ENCODE measurements around the gene PIWIL1.

The PIWIL1 gene

DNA sequence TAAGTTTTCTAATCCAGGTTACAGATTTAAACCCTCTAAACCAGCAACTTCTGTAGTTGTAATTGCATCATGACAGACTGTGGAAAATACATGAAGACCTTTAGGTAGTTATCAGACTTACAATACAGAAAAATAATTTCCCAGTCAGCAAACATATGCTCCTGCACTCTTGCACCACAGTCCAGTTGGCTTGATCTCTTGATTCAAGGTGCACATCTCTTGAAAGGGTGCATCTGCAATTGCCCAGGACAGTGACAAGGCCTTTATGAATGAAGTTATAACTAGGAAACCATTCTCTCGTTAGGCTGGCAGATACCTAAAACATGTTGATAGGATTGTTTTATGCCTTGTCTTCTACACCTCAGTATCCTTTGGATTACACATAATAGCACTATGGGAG is 7.6 kb downstream of the PIWIL1 start:
- Histone ChIP-seq H3K9me3 (ENCODE audit: insufficient read depth, low read length) (no peaks in the 10 kb centered on the region), H3K4me3 (ENCODE audit: insufficient read depth, low read length, poor library complexity, severe bottlenecking) (no peak overlapping the region), H3K27me3 (ENCODE audit: low read length) (no peaks in the 10 kb centered on the region), H3K27ac (ENCODE audit: low read depth, low read length) (no peak overlapping the region), H3K9ac (ENCODE audit: low read length) (no peak overlapping the region), H3F3A (ENCODE audit: insufficient read depth) (no peaks in the 10 kb centered on the region), H3K36me3 (ENCODE audit: low read length) (no peaks in the 10 kb centered on the region), H3K4me2 (ENCODE audit: low read depth, low read length, poor library complexity, severe bottlenecking) (no peak overlapping the region), H4K20me1 (ENCODE audit: low read depth, low read length) (no peaks in the 10 kb centered on the region), H3K9me2 (replicated peaks; ENCODE audit: insufficient read depth, low read length) (no peaks in the 10 kb centered on the region), H3K79me2 (ENCODE audit: insufficient read depth, low read length) (no peaks in the 10 kb centered on the region), H2AFZ (ENCODE audit: low read depth, low read length, severe bottlenecking) (no peak overlapping the region)
- no peak for TF ChIP-seq EZH2phosphoT487 (conservative IDR thresholded peaks at IDR 0.05; ENCODE audit: low read length)
- TF ChIP-seq, protein P1, sequence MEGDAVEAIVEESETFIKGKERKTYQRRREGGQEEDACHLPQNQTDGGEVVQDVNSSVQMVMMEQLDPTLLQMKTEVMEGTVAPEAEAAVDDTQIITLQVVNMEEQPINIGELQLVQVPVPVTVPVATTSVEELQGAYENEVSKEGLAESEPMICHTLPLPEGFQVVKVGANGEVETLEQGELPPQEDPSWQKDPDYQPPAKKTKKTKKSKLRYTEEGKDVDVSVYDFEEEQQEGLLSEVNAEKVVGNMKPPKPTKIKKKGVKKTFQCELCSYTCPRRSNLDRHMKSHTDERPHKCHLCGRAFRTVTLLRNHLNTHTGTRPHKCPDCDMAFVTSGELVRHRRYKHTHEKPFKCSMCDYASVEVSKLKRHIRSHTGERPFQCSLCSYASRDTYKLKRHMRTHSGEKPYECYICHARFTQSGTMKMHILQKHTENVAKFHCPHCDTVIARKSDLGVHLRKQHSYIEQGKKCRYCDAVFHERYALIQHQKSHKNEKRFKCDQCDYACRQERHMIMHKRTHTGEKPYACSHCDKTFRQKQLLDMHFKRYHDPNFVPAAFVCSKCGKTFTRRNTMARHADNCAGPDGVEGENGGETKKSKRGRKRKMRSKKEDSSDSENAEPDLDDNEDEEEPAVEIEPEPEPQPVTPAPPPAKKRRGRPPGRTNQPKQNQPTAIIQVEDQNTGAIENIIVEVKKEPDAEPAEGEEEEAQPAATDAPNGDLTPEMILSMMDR (IDR thresholded peaks at IDR 0.05; ENCODE audit: insufficient read depth, low read length, poor library complexity, severe bottlenecking) = no peak

DNA sequence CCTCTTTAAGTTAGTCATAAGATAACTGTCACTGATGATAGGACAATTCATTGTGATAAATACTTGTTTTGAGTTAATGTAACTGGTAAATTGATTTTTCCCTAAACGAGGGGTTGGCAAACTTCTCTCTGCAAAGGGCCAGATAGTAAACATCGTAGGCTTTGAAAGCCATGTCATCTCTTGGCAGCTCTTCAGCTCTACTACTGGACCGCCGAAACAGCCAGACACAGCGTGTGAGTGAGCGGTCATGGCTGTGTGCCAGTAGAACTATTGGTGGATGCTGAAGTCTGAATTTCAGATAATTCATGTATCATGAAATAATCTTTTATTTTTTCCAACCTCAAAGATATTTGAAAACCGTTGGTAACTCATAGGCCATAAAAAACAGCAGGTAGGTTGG is 9.9 kb downstream of the PIWIL1 start:
- no peaks in the 10 kb centered on the region for H3K9me2 ChIP-seq (replicated peaks; ENCODE audit: insufficient read depth, low read length)
- H3K27me3 ChIP-seq (ENCODE audit: low read length) = no peaks in the 10 kb centered on the region
- H3F3A ChIP-seq (ENCODE audit: insufficient read depth) = no peaks in the 10 kb centered on the region
- no peak overlapping the region for H3K9ac ChIP-seq (ENCODE audit: low read length)
- H4K20me1 ChIP-seq (ENCODE audit: low read depth, low read length) = no peaks in the 10 kb centered on the region
- no peaks in the 10 kb centered on the region for H3K36me3 ChIP-seq (ENCODE audit: low read length)
- no peak overlapping the region for H2AFZ ChIP-seq (ENCODE audit: low read depth, low read length, severe bottlenecking)
- no peak overlapping the region for H3K27ac ChIP-seq (ENCODE audit: low read depth, low read length)
- TF ChIP-seq, protein P1 (IDR thresholded peaks at IDR 0.05; ENCODE audit: insufficient read depth, low read length, poor library complexity, severe bottlenecking) = no peak
- no peak for TF ChIP-seq EZH2phosphoT487 (conservative IDR thresholded peaks at IDR 0.05; ENCODE audit: low read length)
- no peak overlapping the region for H3K4me2 ChIP-seq (ENCODE audit: low read depth, low read length, poor library complexity, severe bottlenecking)
- no peaks in the 10 kb centered on the region for H3K79me2 ChIP-seq (ENCODE audit: insufficient read depth, low read length)
- no peaks in the 10 kb centered on the region for H3K9me3 ChIP-seq (ENCODE audit: insufficient read depth, low read length)
- no peak overlapping the region for H3K4me3 ChIP-seq (ENCODE audit: insufficient read depth, low read length, poor library complexity, severe bottlenecking)

DNA sequence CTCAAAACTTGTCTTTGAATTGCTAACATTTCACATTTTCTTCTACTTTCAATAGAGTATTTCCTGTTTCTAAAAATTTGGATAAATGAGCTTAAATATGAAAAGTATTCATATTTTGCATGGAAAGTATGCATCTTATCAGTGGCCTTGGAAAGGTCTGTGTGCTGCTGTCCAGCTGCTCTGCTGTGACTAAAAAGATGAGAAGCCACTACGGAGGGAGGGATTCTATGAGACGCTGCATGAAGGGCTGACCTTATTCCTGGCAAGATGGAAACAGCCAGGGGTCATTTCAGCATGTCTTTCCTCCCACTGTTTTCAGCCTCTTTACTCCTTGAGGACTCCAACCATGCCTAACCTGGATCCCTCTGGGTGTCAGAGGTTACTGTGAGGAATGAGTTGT is 13.0 kb downstream of the PIWIL1 start:
- Histone ChIP-seq H2AFZ (ENCODE audit: low read depth, low read length, severe bottlenecking) (no peak overlapping the region), H3K79me2 (ENCODE audit: insufficient read depth, low read length) (no peaks in the 10 kb centered on the region), H4K20me1 (ENCODE audit: low read depth, low read length) (no peaks in the 10 kb centered on the region), H3K4me3 (ENCODE audit: insufficient read depth, low read length, poor library complexity, severe bottlenecking) (no peak overlapping the region), H3K9ac (ENCODE audit: low read length) (no peak overlapping the region), H3K4me2 (ENCODE audit: low read depth, low read length, poor library complexity, severe bottlenecking) (no peak overlapping the region), H3K36me3 (ENCODE audit: low read length) (no peaks in the 10 kb centered on the region), H3K27ac (ENCODE audit: low read depth, low read length) (no peak overlapping the region), H3K9me3 (ENCODE audit: insufficient read depth, low read length) (no peaks in the 10 kb centered on the region), H3F3A (ENCODE audit: insufficient read depth) (no peaks in the 10 kb centered on the region), H3K27me3 (ENCODE audit: low read length) (no peaks in the 10 kb centered on the region), H3K9me2 (replicated peaks; ENCODE audit: insufficient read depth, low read length) (no peaks in the 10 kb centered on the region)
- TF ChIP-seq EZH2phosphoT487 (conservative IDR thresholded peaks at IDR 0.05; ENCODE audit: low read length) = no peak
- TF ChIP-seq, protein P1 (IDR thresholded peaks at IDR 0.05; ENCODE audit: insufficient read depth, low read length, poor library complexity, severe bottlenecking) = no peak

All from SU-DHL-6 (cell line).